ENCODE results near the gene AHRR.

- TF ChIP-seq CTCF (conservative IDR thresholded peaks at IDR 0.05; ENCODE audit: low read length): no peak
- no peak for TF ChIP-seq EZH2phosphoT487 (IDR thresholded peaks at IDR 0.05; ENCODE audit: borderline replicate concordance, low read depth, low read length)
These were observed 50.5 kb downstream of the AHRR start for GRCh38 chr5:371811-372555.

Measured in OCI-LY7 (cell line).